GM23248 (cell line): ENCODE measurements around the gene ALKBH1.

Source experiments
- EZH2 ChIP-seq: fragments of 200-600 bp; sonication (generic); IDR thresholded peaks from 2 replicates; pipeline ENCODE4 v1.6.1; 2018; ENCODE audit warnings: antibody characterized with exemption, mild to moderate bottlenecking; ENCODE audit not compliant: insufficient read depth, poor library complexity, severe bottlenecking
- EZH2phosphoT487 ChIP-seq: fragments of 200-600 bp; sonication (generic); IDR thresholded peaks from 2 replicates; pipeline ENCODE4 v1.6.1; 2018; ENCODE audit warnings: antibody characterized with exemption, moderate library complexity, mild to moderate bottlenecking, low read depth; ENCODE audit not compliant: insufficient read depth

DNA sequence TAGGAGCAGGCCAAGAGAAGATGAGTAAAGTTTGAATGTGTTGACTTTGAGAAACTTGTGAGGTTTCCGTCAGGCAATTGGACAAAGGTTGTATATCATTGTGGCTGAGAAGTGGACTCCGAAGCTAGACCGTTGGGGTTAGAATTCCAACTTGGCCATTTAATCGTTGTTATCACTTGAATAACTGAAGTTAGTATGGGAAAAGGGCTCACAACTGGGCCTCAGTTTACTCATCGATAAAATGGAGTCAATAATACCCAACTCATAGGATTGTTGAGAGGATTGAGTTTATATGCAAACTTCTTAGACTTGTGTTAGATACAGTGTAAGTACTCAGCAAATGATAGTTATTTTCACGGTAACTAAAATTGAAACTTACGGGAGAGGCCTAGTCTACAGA lies 926 bp upstream of the ALKBH1 start:
- TF ChIP-seq EZH2 (no peak), EZH2phosphoT487 (no peak)
